ENCODE measurements around the gene RCAN2.

The RCAN2 gene

DNA sequence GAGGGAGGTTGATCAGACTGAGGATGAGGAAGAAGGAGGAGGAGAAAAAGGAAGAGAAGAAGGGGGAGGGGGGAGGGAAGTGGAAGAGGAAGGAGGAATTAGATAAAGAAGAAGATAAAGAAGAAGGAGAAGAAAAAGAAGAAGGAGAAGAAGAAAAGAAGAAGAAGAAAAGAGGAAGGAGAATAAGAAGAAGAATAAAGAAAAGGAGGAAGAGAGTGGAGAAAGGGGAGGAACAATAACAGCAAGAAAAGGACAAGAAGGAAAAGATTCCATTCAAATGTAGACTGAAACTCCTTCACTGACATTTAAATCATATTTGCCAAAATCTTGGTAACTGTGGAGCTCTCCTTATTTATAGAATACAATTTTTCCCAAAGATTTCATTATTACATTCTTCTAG is 34.3 kb upstream of the RCAN2 start:
- Histone ChIP-seq H3K27me3 (replicated peaks; ENCODE audit: insufficient read depth, low read length) (no peaks in the 10 kb centered on the region), H3K9me3 (replicated peaks; ENCODE audit: insufficient read depth, low read length) (no peaks in the 10 kb centered on the region), H3K9me2 (replicated peaks; ENCODE audit: insufficient read depth, low read length) (no peaks in the 10 kb centered on the region), H3K27ac (ENCODE audit: low read length) (no peak overlapping the region), H3F3A (ENCODE audit: insufficient read depth, low read length) (no peaks in the 10 kb centered on the region), H3K4me1 (ENCODE audit: low read length) (no peaks in the 10 kb centered on the region), H3K4me3 (ENCODE audit: low read length) (no peak overlapping the region), H3K4me2 (ENCODE audit: low read depth, low read length) (no peak overlapping the region), H3K36me3 (replicated peaks; ENCODE audit: insufficient read depth, low read length) (no peaks in the 10 kb centered on the region), H2AFZ (ENCODE audit: low read length) (no peak overlapping the region), H3K79me2 (ENCODE audit: low read length) (no peaks in the 10 kb centered on the region), H3K9ac (ENCODE audit: low read length) (no peak overlapping the region), H4K20me1 (ENCODE audit: insufficient read depth, low read length) (no peaks in the 10 kb centered on the region)
- TF ChIP-seq EZH2 (optimal IDR thresholded peaks at IDR 0.05; ENCODE audit: low read depth, low read length): no peak
- no peak for TF ChIP-seq EZH2phosphoT487 (IDR thresholded peaks at IDR 0.05; ENCODE audit: low read length)
- no peak for DNase-seq

DNA sequence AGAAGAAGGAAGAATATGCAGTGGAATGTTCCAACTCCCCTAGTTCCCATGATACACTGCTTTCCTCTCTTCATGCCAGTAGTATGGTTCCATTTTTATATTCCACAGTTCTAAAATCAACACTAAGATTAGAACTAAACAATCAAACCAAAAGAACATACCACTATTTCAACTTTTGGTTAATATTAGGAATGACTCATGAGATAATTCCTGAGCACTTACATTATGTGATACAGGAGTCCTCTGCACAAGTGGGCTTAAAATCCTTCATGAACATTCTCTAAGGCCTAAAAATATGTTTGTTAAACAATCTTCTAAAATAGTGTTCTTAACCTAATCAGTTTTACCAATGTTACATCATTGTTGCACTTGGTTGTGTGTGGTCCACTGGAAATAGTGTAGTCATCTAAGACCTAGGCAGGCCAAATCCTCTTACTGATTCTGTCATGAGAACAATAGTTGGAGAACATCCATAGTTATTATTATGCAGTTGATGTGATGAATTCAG is 30.3 kb upstream of the RCAN2 start:
- Histone ChIP-seq H4K20me1 (ENCODE audit: insufficient read depth, low read length) (no peaks in the 10 kb centered on the region), H3K36me3 (replicated peaks; ENCODE audit: insufficient read depth, low read length) (no peaks in the 10 kb centered on the region), H3K27ac (ENCODE audit: low read length) (no peak overlapping the region), H3K9ac (ENCODE audit: low read length) (no peak overlapping the region), H2AFZ (ENCODE audit: low read length) (no peak overlapping the region), H3K79me2 (ENCODE audit: low read length) (no peaks in the 10 kb centered on the region), H3K4me2 (ENCODE audit: low read depth, low read length) (no peak overlapping the region), H3K27me3 (replicated peaks; ENCODE audit: insufficient read depth, low read length) (no peaks in the 10 kb centered on the region), H3F3A (ENCODE audit: insufficient read depth, low read length) (no peaks in the 10 kb centered on the region), H3K4me1 (ENCODE audit: low read length) (no peaks in the 10 kb centered on the region), H3K4me3 (ENCODE audit: low read length) (no peak overlapping the region), H3K9me3 (replicated peaks; ENCODE audit: insufficient read depth, low read length) (no peaks in the 10 kb centered on the region), H3K9me2 (replicated peaks; ENCODE audit: insufficient read depth, low read length) (no peaks in the 10 kb centered on the region)
- TF ChIP-seq EZH2phosphoT487 (IDR thresholded peaks at IDR 0.05; ENCODE audit: low read length) (no peak), EZH2 (optimal IDR thresholded peaks at IDR 0.05; ENCODE audit: low read depth, low read length) (no peak)
- TF ChIP-seq, protein P1, sequence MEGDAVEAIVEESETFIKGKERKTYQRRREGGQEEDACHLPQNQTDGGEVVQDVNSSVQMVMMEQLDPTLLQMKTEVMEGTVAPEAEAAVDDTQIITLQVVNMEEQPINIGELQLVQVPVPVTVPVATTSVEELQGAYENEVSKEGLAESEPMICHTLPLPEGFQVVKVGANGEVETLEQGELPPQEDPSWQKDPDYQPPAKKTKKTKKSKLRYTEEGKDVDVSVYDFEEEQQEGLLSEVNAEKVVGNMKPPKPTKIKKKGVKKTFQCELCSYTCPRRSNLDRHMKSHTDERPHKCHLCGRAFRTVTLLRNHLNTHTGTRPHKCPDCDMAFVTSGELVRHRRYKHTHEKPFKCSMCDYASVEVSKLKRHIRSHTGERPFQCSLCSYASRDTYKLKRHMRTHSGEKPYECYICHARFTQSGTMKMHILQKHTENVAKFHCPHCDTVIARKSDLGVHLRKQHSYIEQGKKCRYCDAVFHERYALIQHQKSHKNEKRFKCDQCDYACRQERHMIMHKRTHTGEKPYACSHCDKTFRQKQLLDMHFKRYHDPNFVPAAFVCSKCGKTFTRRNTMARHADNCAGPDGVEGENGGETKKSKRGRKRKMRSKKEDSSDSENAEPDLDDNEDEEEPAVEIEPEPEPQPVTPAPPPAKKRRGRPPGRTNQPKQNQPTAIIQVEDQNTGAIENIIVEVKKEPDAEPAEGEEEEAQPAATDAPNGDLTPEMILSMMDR (IDR thresholded peaks at IDR 0.05; ENCODE audit: low read length): no peak
- DNase-seq: no peak

DNA sequence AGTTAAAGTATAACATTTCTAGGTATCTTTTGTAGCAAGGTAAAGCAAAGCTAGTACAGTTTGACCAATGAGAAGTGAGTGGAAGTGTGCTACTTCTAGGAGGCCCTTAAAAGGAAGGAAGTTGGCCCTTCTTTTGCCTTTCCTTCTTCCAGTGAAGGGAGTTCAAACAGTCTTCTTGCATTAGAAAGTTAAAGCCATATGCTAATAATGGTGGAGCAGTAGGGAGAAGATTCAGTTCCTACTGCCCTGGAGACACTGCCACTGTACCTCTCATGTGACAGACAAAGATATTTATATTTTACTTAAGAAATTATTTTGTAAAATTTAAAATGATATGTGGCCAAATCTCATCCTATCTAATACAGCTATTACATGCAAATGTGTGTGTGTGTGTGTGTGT is 26.0 kb upstream of the RCAN2 start:
- H3K4me2 ChIP-seq (ENCODE audit: low read depth, low read length): no peak overlapping the region
- H3K4me1 ChIP-seq (ENCODE audit: low read length): no peaks in the 10 kb centered on the region
- no peak overlapping the region for H3K27ac ChIP-seq (ENCODE audit: low read length)
- no peaks in the 10 kb centered on the region for H3K9me2 ChIP-seq (replicated peaks; ENCODE audit: insufficient read depth, low read length)
- H3K9me3 ChIP-seq (replicated peaks; ENCODE audit: insufficient read depth, low read length): no peaks in the 10 kb centered on the region
- H3K27me3 ChIP-seq (replicated peaks; ENCODE audit: insufficient read depth, low read length): no peaks in the 10 kb centered on the region
- no peaks in the 10 kb centered on the region for H3K36me3 ChIP-seq (replicated peaks; ENCODE audit: insufficient read depth, low read length)
- no peak for TF ChIP-seq EZH2 (optimal IDR thresholded peaks at IDR 0.05; ENCODE audit: low read depth, low read length)
- TF ChIP-seq EZH2phosphoT487 (IDR thresholded peaks at IDR 0.05; ENCODE audit: low read length): no peak
- TF ChIP-seq, protein P1 (IDR thresholded peaks at IDR 0.05; ENCODE audit: low read length): no peak
- H3K9ac ChIP-seq (ENCODE audit: low read length): no peak overlapping the region
- H2AFZ ChIP-seq (ENCODE audit: low read length): no peak overlapping the region
- H3K79me2 ChIP-seq (ENCODE audit: low read length): no peaks in the 10 kb centered on the region
- DNase-seq: no peak
- H4K20me1 ChIP-seq (ENCODE audit: insufficient read depth, low read length): no peaks in the 10 kb centered on the region
- H3K4me3 ChIP-seq (ENCODE audit: low read length): no peak overlapping the region
- H3F3A ChIP-seq (ENCODE audit: insufficient read depth, low read length): no peaks in the 10 kb centered on the region

DNA sequence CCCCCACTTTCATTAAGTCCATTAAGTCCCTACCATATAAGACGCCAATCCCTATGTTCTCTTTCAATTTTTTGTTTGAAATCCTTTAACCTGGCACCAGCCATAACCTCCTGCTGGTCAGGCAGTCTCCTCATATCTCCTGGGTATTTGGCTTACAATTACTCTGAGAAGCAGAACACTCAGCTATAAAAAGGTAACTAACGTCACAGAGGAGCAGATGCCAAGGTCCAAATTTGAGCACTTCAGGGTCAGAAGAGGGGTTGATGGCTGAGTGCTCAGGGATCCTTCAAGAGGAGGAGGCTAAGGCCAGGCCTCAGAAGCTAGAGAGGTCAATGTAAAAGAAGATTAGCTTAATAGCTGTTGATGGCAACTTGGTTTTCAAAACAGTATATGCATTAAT is 22.3 kb upstream of the RCAN2 start:
- Histone ChIP-seq H4K20me1 (ENCODE audit: insufficient read depth, low read length) (no peaks in the 10 kb centered on the region), H3K36me3 (replicated peaks; ENCODE audit: insufficient read depth, low read length) (no peaks in the 10 kb centered on the region), H3K4me2 (ENCODE audit: low read depth, low read length) (no peak overlapping the region), H3K4me1 (ENCODE audit: low read length) (no peaks in the 10 kb centered on the region), H3K9ac (ENCODE audit: low read length) (no peak overlapping the region), H2AFZ (ENCODE audit: low read length) (no peak overlapping the region), H3K9me3 (replicated peaks; ENCODE audit: insufficient read depth, low read length) (no peaks in the 10 kb centered on the region), H3K79me2 (ENCODE audit: low read length) (no peaks in the 10 kb centered on the region), H3K9me2 (replicated peaks; ENCODE audit: insufficient read depth, low read length) (no peaks in the 10 kb centered on the region), H3K27me3 (replicated peaks; ENCODE audit: insufficient read depth, low read length) (no peaks in the 10 kb centered on the region), H3K4me3 (ENCODE audit: low read length) (no peak overlapping the region), H3F3A (ENCODE audit: insufficient read depth, low read length) (no peaks in the 10 kb centered on the region), H3K27ac (ENCODE audit: low read length) (no peak overlapping the region)
- DNase-seq: no peak
- no peak for TF ChIP-seq EZH2phosphoT487 (IDR thresholded peaks at IDR 0.05; ENCODE audit: low read length)
- TF ChIP-seq EZH2 (optimal IDR thresholded peaks at IDR 0.05; ENCODE audit: low read depth, low read length): no peak
- TF ChIP-seq, protein P1 (IDR thresholded peaks at IDR 0.05; ENCODE audit: low read length): no peak
